K562 (cell line): ENCODE measurements around the gene PRKD2. TPM values are rescaled to one million over a fixed set of nuclear protein-coding genes. Genes with fewer than 3 reads are reported as not detected.

Source experiments
- BACH1 ChIP-seq: fragments of 200-800 bp; sonication (Bioruptor generic); IDR thresholded peaks from 2 replicates; pipeline ENCODE4 v1.6.1; 2016; ENCODE audit warnings: missing genetic modification characterization, missing compliant biosample characterization
- BHLHE40 ChIP-seq: IDR thresholded peaks from 2 replicates; pipeline ENCODE4 v1.6.1; 2011; ENCODE audit warnings: low read length, improper control_type of control experiment
- CTBP1 ChIP-seq: fragments of 450-650 bp; IDR thresholded peaks from 2 replicates; pipeline ENCODE4 v1.6.1; 2016; ENCODE audit warnings: borderline replicate concordance
- CXXC5 ChIP-seq: fragments of 250-450 bp; sonication (Bioruptor Pico); IDR thresholded peaks from 2 replicates; pipeline ENCODE4 v1.8.0; 2022; ENCODE audit warnings: inconsistent platforms, mild to moderate bottlenecking, moderate library complexity
- DPF2 ChIP-seq: fragments of 450-650 bp; IDR thresholded peaks from 2 replicates; pipeline ENCODE4 v1.6.1; 2016
- ESRRA ChIP-seq: fragments of 450-650 bp; IDR thresholded peaks from 2 replicates; pipeline ENCODE4 v1.6.1; 2014; ENCODE audit warnings: low read depth, mild to moderate bottlenecking, moderate library complexity, borderline replicate concordance
- HDAC1 ChIP-seq, 2 experiments: fragments of 450-650 bp; IDR thresholded peaks; 2 replicates each; pipeline ENCODE4 v1.6.1; 2016 to 2017; ENCODE audit warnings: inconsistent platforms in 1 of 2, mild to moderate bottlenecking in 1 of 2, moderate library complexity in 1 of 2
- HDAC2 ChIP-seq: fragments of 450-650 bp; IDR thresholded peaks from 2 replicates; pipeline ENCODE4 v1.6.1; 2016; ENCODE audit warnings: mild to moderate bottlenecking
- MAX ChIP-seq: sonication (generic); formaldehyde crosslinking; IDR thresholded peaks from 2 replicates; pipeline ENCODE4 v1.9.0; 2022; ENCODE audit warnings: mild to moderate bottlenecking, missing genetic modification reagents
- MTA3 ChIP-seq: fragments of 450-650 bp; formaldehyde crosslinking; IDR thresholded peaks from 2 replicates; pipeline ENCODE4 v1.6.1; 2017; ENCODE audit warnings: mild to moderate bottlenecking, borderline replicate concordance
- NR2C2 ChIP-seq, 2 experiments: fragments of 200-800 bp in 1 of 2; sonication (Bioruptor generic) in 1 of 2; sonication (generic) in 1 of 2; formaldehyde crosslinking in 1 of 2; IDR thresholded peaks; 2 replicates each; pipeline versions ENCODE4 v1.6.1 to v1.8.0; 2016 to 2022; ENCODE audit warnings: mild to moderate bottlenecking in 1 of 2, missing compliant biosample characterization in 1 of 2, missing genetic modification characterization in 1 of 2, missing genetic modification reagents in 1 of 2
- PATZ1 ChIP-seq: fragments of 250-450 bp; sonication (Bioruptor Pico); IDR thresholded peaks from 2 replicates; pipeline ENCODE4 v1.5.0; 2020; ENCODE audit warnings: mild to moderate bottlenecking, borderline replicate concordance
- POLR2G ChIP-seq: fragments of 200-400 bp; formaldehyde crosslinking; IDR thresholded peaks from 2 replicates; pipeline ENCODE4 v1.6.1; 2017; ENCODE audit warnings: low read depth, mild to moderate bottlenecking, antibody characterized with exemption, low read length, moderate library complexity
- SMARCE1 ChIP-seq: fragments of 450-650 bp; IDR thresholded peaks from 2 replicates; pipeline ENCODE4 v1.7.1; 2016; ENCODE audit warnings: mild to moderate bottlenecking
- SPI1 ChIP-seq: IDR thresholded peaks from 2 replicates; pipeline ENCODE4 v1.6.1; 2011; ENCODE audit warnings: low read depth, low read length, control low read depth, borderline replicate concordance
- SRF ChIP-seq, 2 experiments: fragments of 250-450, 450-650 bp in 1 of 2; sonication (Bioruptor Pico) in 1 of 2; sonication (generic) in 1 of 2; formaldehyde crosslinking; IDR thresholded peaks; 2 replicates each; pipeline versions ENCODE4 v1.5.0 to v1.5.1; 2020 to 2022; ENCODE audit warnings: mild to moderate bottlenecking in 1 of 2, missing genetic modification reagents in 1 of 2
- ZNF197 ChIP-seq: fragments of 200-800 bp; sonication (Bioruptor generic); IDR thresholded peaks from 2 replicates; pipeline ENCODE4 v1.6.1; 2016; ENCODE audit warnings: low read depth, missing genetic modification characterization, missing compliant biosample characterization
- ZNF639 ChIP-seq, 2 experiments: fragments of 200-800 bp in 1 of 2; sonication (Bioruptor generic) in 1 of 2; sonication (generic) in 1 of 2; formaldehyde crosslinking in 1 of 2; IDR thresholded peaks in 1 of 2; conservative IDR thresholded peaks in 1 of 2; 2 replicates each; pipeline versions ENCODE4 v1.5.0 to v1.6.1; 2016 to 2020; ENCODE audit warnings: missing compliant biosample characterization in 1 of 2, missing genetic modification characterization in 1 of 2, missing genetic modification reagents in 1 of 2
- polyA plus RNA-seq, 8 experiments: library from polyadenylated mRNA; depleted of rRNA in 4 of 8; stranded (reverse) in 5 of 8; unstranded in 3 of 8; fragments of >200 nt; fragmentation: Nextera tagmentation in 2 of 8; fragmentation: Illumina TruSeq in 1 of 8; extraction: Ambion mirVana in 2 of 8; extraction: Trizol in 1 of 8; gene quantifications; 2 replicates each; pipeline versions ENCODE4 v1.2.1 to v1.2.3, GENCODE V29; 2011 to 2014; ENCODE audit warnings: inconsistent platforms in 1 of 8, missing spikeins in 1 of 8
- total RNA-seq, 7 experiments: library from RNA; depleted of rRNA in 6 of 7; stranded (reverse); fragments of >200 nt in 6 of 7; fragmentation: Illumina TruSeq in 2 of 7; extraction: Trizol in 2 of 7; gene quantifications; 2 replicates each; pipeline versions ENCODE4 v1.2.1 to v1.2.3, GENCODE V29; 2011 to 2021; ENCODE audit warnings: low replicate concordance in 1 of 7
- TF ChIP-seq, protein P1 (sequence below), 2 experiments: fragments of 450-650 bp; conservative IDR thresholded peaks; 2 replicates each; pipeline ENCODE4 v1.6.1; 2017; ENCODE audit warnings: mild to moderate bottlenecking in 2 of 2, moderate library complexity in 2 of 2
- TF ChIP-seq, protein P2 (sequence below): fragments of 450-650 bp; IDR thresholded peaks from 2 replicates; pipeline ENCODE4 v1.6.1; 2016

The PRKD2 gene
- total and polyA plus RNA-seq, 9 of the 15 experiments (the other 6 are each of a cell fraction or from before 2014, with no cell fraction given) = 1.8 to 60.0 (median 15.0) TPM

GRCh38 chr19:46731007-46731501 is 14.1 kb upstream of the PRKD2 start (continued):
- TF ChIP-seq, protein P1, sequence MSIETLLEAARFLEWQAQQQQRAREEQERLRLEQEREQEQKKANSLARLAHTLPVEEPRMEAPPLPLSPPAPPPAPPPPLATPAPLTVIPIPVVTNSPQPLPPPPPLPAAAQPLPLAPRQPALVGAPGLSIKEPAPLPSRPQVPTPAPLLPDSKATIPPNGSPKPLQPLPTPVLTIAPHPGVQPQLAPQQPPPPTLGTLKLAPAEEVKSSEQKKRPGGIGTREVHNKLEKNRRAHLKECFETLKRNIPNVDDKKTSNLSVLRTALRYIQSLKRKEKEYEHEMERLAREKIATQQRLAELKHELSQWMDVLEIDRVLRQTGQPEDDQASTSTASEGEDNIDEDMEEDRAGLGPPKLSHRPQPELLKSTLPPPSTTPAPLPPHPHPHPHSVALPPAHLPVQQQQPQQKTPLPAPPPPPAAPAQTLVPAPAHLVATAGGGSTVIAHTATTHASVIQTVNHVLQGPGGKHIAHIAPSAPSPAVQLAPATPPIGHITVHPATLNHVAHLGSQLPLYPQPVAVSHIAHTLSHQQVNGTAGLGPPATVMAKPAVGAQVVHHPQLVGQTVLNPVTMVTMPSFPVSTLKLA (conservative IDR thresholded peaks at IDR 0.05) = peak in 1 of 2 experiments; percentile 69; a peak in 2 of 4 replicates
- no peak for TF ChIP-seq NR2C2 (CRISPR knock-in tag; IDR thresholded peaks at IDR 0.05)
- peak; percentile 52; the same call in 1 of the 2 replicates for TF ChIP-seq NR2C2 (tag; IDR thresholded peaks at IDR 0.05)
- TF ChIP-seq POLR2G = peak; percentile 60
- TF ChIP-seq MAX (CRISPR knock-in tag) = peak; percentile 77
- peak; percentile 98 for TF ChIP-seq SPI1
- TF ChIP-seq HDAC1 (IDR thresholded peaks at IDR 0.05) = peak in 1 of 2 experiments; percentile 61; a peak in 2 of 4 replicates
- TF ChIP-seq CXXC5 (CRISPR knock-in tag) = 0 out of 2 replicates have a peak, but pooled peaks have one; percentile 12
- TF ChIP-seq SRF (CRISPR knock-in tag; IDR thresholded peaks at IDR 0.05) = peak in 1 of 2 experiments; percentile 28; a peak in 1 of 4 replicates
- 0 out of 2 replicates have a peak, but pooled peaks have one; percentile 33 for TF ChIP-seq MTA3
- peak; percentile 59 for TF ChIP-seq BHLHE40
- peak; percentile 67 for TF ChIP-seq DPF2
- TF ChIP-seq CTBP1 = peak; percentile 64; the same call in 1 of the 2 replicates
- TF ChIP-seq HDAC2 = peak; percentile 58; the same call in 1 of the 2 replicates
- TF ChIP-seq ESRRA = peak; percentile 73; the same call in 1 of the 2 replicates
- TF ChIP-seq BACH1 = peak; percentile 98
- no peak for TF ChIP-seq PATZ1
- TF ChIP-seq, protein P2, sequence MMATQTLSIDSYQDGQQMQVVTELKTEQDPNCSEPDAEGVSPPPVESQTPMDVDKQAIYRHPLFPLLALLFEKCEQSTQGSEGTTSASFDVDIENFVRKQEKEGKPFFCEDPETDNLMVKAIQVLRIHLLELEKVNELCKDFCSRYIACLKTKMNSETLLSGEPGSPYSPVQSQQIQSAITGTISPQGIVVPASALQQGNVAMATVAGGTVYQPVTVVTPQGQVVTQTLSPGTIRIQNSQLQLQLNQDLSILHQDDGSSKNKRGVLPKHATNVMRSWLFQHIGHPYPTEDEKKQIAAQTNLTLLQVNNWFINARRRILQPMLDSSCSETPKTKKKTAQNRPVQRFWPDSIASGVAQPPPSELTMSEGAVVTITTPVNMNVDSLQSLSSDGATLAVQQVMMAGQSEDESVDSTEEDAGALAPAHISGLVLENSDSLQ = 0 out of 2 replicates have a peak, but pooled peaks have one; percentile 15
- 0 out of 2 replicates have a peak, but pooled peaks have one; percentile 14 for TF ChIP-seq SMARCE1
- TF ChIP-seq ZNF197 (CRISPR knock-in tag) = no peak
- TF ChIP-seq ZNF639 (CRISPR knock-in tag; conservative IDR thresholded peaks at IDR 0.05 in 1 of 2, IDR thresholded peaks at IDR 0.05 in 1 of 2) = peak in 1 of 2 experiments; percentile 51; a peak in 1 of 4 replicates
